ENCODE measurements around the gene FRMD8. TPM values are rescaled to one million over a fixed set of nuclear protein-coding genes. Genes with fewer than 3 reads are reported as not detected.
"Not testable (repeated sequence)": the region's sequence is repeated elsewhere in the genome, so short reads cannot be mapped to it uniquely, and the experiment has no call there.

Gene FRMD8
- polyA plus RNA-seq, 4 donors, result 11.2 to 24.4 (median 17.0) TPM

GRCh38 chr11:65446446-65447277, 60.2 kb downstream of the FRMD8 start:
- DNase-seq (ENCODE audit: low read depth in 4 of 4, low spot score in 3 of 4), result no peak

GRCh38 chr11:65448074-65448417, 61.6 kb downstream of the FRMD8 start:
- no peak for DNase-seq (ENCODE audit: low read depth in 4 of 4, low spot score in 3 of 4)

- no peak for DNase-seq (ENCODE audit: low read depth in 4 of 4, low spot score in 3 of 4)
These were observed 62.1 kb downstream of the FRMD8 start for GRCh38 chr11:65448418-65449105.

GRCh38 chr11:65451301-65451700, 64.9 kb downstream of the FRMD8 start:
- DNase-seq (ENCODE audit: low read depth in 4 of 4, low spot score in 3 of 4), result not testable (repeated sequence)

GRCh38 chr11:65452259-65452658, 65.8 kb downstream of the FRMD8 start:
- DNase-seq (ENCODE audit: low read depth in 4 of 4, low spot score in 3 of 4), result not testable (repeated sequence)

- no peak for DNase-seq (ENCODE audit: low read depth in 4 of 4, low spot score in 3 of 4)
These were observed 66.5 kb downstream of the FRMD8 start for GRCh38 chr11:65452806-65453490.

- DNase-seq (ENCODE audit: low read depth in 4 of 4, low spot score in 3 of 4), result no peak
These were observed 67.9 kb downstream of the FRMD8 start for GRCh38 chr11:65454311-65454695.

GRCh38 chr11:65454696-65455456, 68.4 kb downstream of the FRMD8 start:
- peak in 3 of 4 donors; percentile 83 to 84 (median 83) for DNase-seq (ENCODE audit: low read depth in 4 of 4, low spot score in 3 of 4)

- DNase-seq (ENCODE audit: low read depth in 4 of 4, low spot score in 3 of 4), result no peak
These were observed 70.0 kb downstream of the FRMD8 start for GRCh38 chr11:65456418-65456817.

GRCh38 chr11:65459552-65459951, 73.1 kb downstream of the FRMD8 start:
- no peak for DNase-seq (ENCODE audit: low read depth in 4 of 4, low spot score in 3 of 4)

Other genes starting within 250 kb of the FRMD8 start
- gene SPDYC, start 216.4 kb upstream of the FRMD8 start, polyA plus RNA-seq (ENCODE audit: insufficient read length in 4 of 4), result not detected
- 100 to 1,000 TPM in 1 of 4 donors, 10 to 100 TPM in 3; 76.5 to 113 (median 88.6) TPM for gene CAPN1, start 204.7 kb upstream of the FRMD8 start, polyA plus RNA-seq (ENCODE audit: insufficient read length in 4 of 4)
- 10 to 100 TPM; 24.3 to 30.0 (median 28.3) TPM for gene POLA2, start 124.7 kb upstream of the FRMD8 start, polyA plus RNA-seq (ENCODE audit: insufficient read length in 4 of 4)
- 10 to 100 TPM in 2 of 4 donors, 1 to 10 TPM in 2; 7.0 to 24.1 (median 11.4) TPM for gene CDC42EP2, start 71.8 kb upstream of the FRMD8 start, polyA plus RNA-seq (ENCODE audit: insufficient read length in 4 of 4)
- gene DPF2, start 52.8 kb upstream of the FRMD8 start, polyA plus RNA-seq (ENCODE audit: insufficient read length in 4 of 4), result 100 to 1,000 TPM in 1 of 4 donors, 10 to 100 TPM in 3; 80.6 to 102 (median 88.0) TPM
- gene TIGD3, start 31.9 kb upstream of the FRMD8 start, polyA plus RNA-seq (ENCODE audit: insufficient read length in 4 of 4), result under 1 TPM; 0.41 to 0.69 (median 0.55) TPM
- 1 to 10 TPM; 4.2 to 9.2 (median 6.1) TPM for gene SLC25A45, start 4.0 kb upstream of the FRMD8 start, polyA plus RNA-seq (ENCODE audit: insufficient read length in 4 of 4)
- gene NEAT1, start 36.2 kb downstream of the FRMD8 start, polyA plus RNA-seq (ENCODE audit: insufficient read length in 4 of 4), result 100 to 1,000 TPM; 132 to 289 (median 201) TPM
- gene MALAT1, start 112.4 kb downstream of the FRMD8 start, polyA plus RNA-seq (ENCODE audit: insufficient read length in 4 of 4), result 100 to 1,000 TPM; 557 to 843 (median 666) TPM
- 10 to 100 TPM; 58.6 to 83.9 (median 59.5) TPM for gene SCYL1, start 138.4 kb downstream of the FRMD8 start, polyA plus RNA-seq (ENCODE audit: insufficient read length in 4 of 4)
- 100 to 1,000 TPM; 115 to 360 (median 154) TPM for gene LTBP3, start 171.7 kb downstream of the FRMD8 start, polyA plus RNA-seq (ENCODE audit: insufficient read length in 4 of 4)
- gene ZNRD2, start 183.8 kb downstream of the FRMD8 start, polyA plus RNA-seq (ENCODE audit: insufficient read length in 4 of 4), result 10 to 100 TPM; 43.7 to 60.9 (median 56.4) TPM
- 10 to 100 TPM; 19.7 to 41.1 (median 28.6) TPM for gene FAM89B, start 185.9 kb downstream of the FRMD8 start, polyA plus RNA-seq (ENCODE audit: insufficient read length in 4 of 4)
- 10 to 100 TPM in 3 of 4 donors, 1 to 10 TPM in 1; 10.0 to 29.2 (median 20.2) TPM for gene EHBP1L1, start 189.4 kb downstream of the FRMD8 start, polyA plus RNA-seq (ENCODE audit: insufficient read length in 4 of 4)
- gene KCNK7, start 209.2 kb downstream of the FRMD8 start, polyA plus RNA-seq (ENCODE audit: insufficient read length in 4 of 4), result under 1 TPM; 0.24 to 0.95 (median 0.46) TPM
- gene MAP3K11, start 227.6 kb downstream of the FRMD8 start, polyA plus RNA-seq (ENCODE audit: insufficient read length in 4 of 4), result 10 to 100 TPM; 24.9 to 47.5 (median 34.7) TPM
- gene PCNX3, start 229.1 kb downstream of the FRMD8 start, polyA plus RNA-seq (ENCODE audit: insufficient read length in 4 of 4), result 10 to 100 TPM; 20.3 to 37.9 (median 28.1) TPM

Data from left renal pelvis (tissue), 4 donors.